B cell (primary cell): Measurements from ENCODE around the gene LAMC2. TPM values are rescaled to one million over a fixed set of nuclear protein-coding genes. Genes with fewer than 3 reads are reported as not detected.

ENCODE experiments used
- ATAC-seq: fragments of 200-7000 bp; cut with Tn5 transposase; one replicate; pipeline ENCODE4 v1.10.0; 2021; ENCODE audit warnings: low read depth, mild to moderate bottlenecking, moderate number of reproducible peaks, moderate library complexity
- CTCF ChIA-PET: fragments of 350-600 bp; sonication (Branson Sonifier 250); formaldehyde crosslinking; loops from one replicate; lab custom pipeline; 2021; ENCODE audit warnings: antibody characterized with exemption, inconsistent platforms; lab: Charles Lee
- POLR2A ChIA-PET: fragments of 350-600 bp; sonication (Branson Sonifier 250); formaldehyde crosslinking; loops from one replicate; lab custom pipeline; 2021; ENCODE audit warnings: antibody characterized with exemption; lab: Charles Lee
- DNase-seq: peaks from one replicate; pipeline ENCODE4 v3.0.0; 2013
- H2AFZ ChIP-seq: 2 replicates; pipeline ENCODE4 v1.6.1; 2012; ENCODE audit warnings: mild to moderate bottlenecking, low read depth, low read length; ENCODE audit not compliant: insufficient read depth, poor library complexity, severe bottlenecking
- H3K27ac ChIP-seq, 2 donors: 1 replicate in 1 of 2; 2 replicates in 1 of 2; pipeline ENCODE4 v1.5.1; 2012 to 2013; ENCODE audit warnings: low read length in 2 of 2, mild to moderate bottlenecking in 2 of 2, moderate library complexity in 1 of 2
- H3K27me3 ChIP-seq, 4 experiments: fragments of 200-600 bp in 1 of 4; sonication (generic) in 1 of 4; replicated peaks in 1 of 4; 1 replicate in 2 of 4; 2 replicates in 2 of 4; pipeline versions ENCODE4 v1.6.1 to v1.7.0; 2013 to 2016; ENCODE audit warnings: low read length in 3 of 4, mild to moderate bottlenecking in 2 of 4, mixed read lengths in 1 of 4, moderate library complexity in 1 of 4; ENCODE audit not compliant: insufficient read depth in 4 of 4, control insufficient read depth in 3 of 4; ENCODE audit errors: control extremely low read depth in 1 of 4
- H3K36me3 ChIP-seq, 2 experiments: replicated peaks in 1 of 2; 1 replicate in 1 of 2; 2 replicates in 1 of 2; pipeline versions ENCODE4 v1.6.1 to v1.7.1; 2013; ENCODE audit warnings: low read length in 1 of 2; ENCODE audit not compliant: insufficient read depth in 2 of 2, control insufficient read depth in 1 of 2; ENCODE audit errors: control extremely low read depth in 1 of 2, extremely low read depth in 1 of 2
- H3K4me1 ChIP-seq, 2 donors: fragments of 200-600 bp in 1 of 2; sonication (generic) in 1 of 2; 1 replicate in 1 of 2; 2 replicates in 1 of 2; pipeline versions ENCODE4 v1.5.1 to v1.6.1; 2013 to 2017; ENCODE audit warnings: low read length in 2 of 2; ENCODE audit not compliant: control insufficient read depth in 2 of 2, insufficient read depth in 2 of 2
- H3K4me2 ChIP-seq: replicated peaks from 2 replicates; pipeline ENCODE3; 2012; ENCODE audit warnings: mild to moderate bottlenecking, low read depth, low read length; ENCODE audit not compliant: poor library complexity, severe bottlenecking
- H3K4me3 ChIP-seq, 5 experiments: fragments of 200-600 bp in 1 of 5; sonication (generic) in 1 of 5; 1 replicate in 3 of 5; 2 replicates in 2 of 5; pipeline versions ENCODE4 v1.5.1 to v1.7.0; 2011 to 2016; ENCODE audit warnings: low read length in 4 of 5, mild to moderate bottlenecking in 4 of 5, low read depth in 2 of 5, control low read depth in 1 of 5, moderate library complexity in 1 of 5; ENCODE audit not compliant: insufficient read depth in 1 of 5; ENCODE audit errors: control extremely low read depth in 1 of 5, extremely low read depth in 1 of 5
- H3K79me2 ChIP-seq: fragments of 200-600 bp; sonication (generic); one replicate; pipeline ENCODE4 v1.6.0; 2016; ENCODE audit warnings: low read length; ENCODE audit not compliant: control insufficient read depth, insufficient read depth
- H3K9ac ChIP-seq: fragments of 200-600 bp; sonication (generic); 2 replicates; pipeline ENCODE4 v1.6.1; 2017; ENCODE audit warnings: mild to moderate bottlenecking, low read length, moderate library complexity
- H3K9me3 ChIP-seq, 3 donors: one replicate each; pipeline versions ENCODE4 v1.6.1 to v1.7.1; 2013; ENCODE audit warnings: low read length in 2 of 3; ENCODE audit not compliant: control insufficient read depth in 2 of 3, insufficient read depth in 1 of 3; ENCODE audit errors: control extremely low read depth in 1 of 3
- H4K20me1 ChIP-seq: 2 replicates; pipeline ENCODE4 v1.6.0; 2012; ENCODE audit warnings: mild to moderate bottlenecking, low read length; ENCODE audit not compliant: insufficient read depth, control insufficient read depth, poor library complexity, severe bottlenecking
- H3K27ac Mint-ChIP-seq: one replicate; pipeline ENCODE4 v1.8.0; 2021; ENCODE audit warnings: mixed read lengths
- H3K27me3 Mint-ChIP-seq: one replicate; pipeline ENCODE4 v1.8.0; 2021; ENCODE audit warnings: mixed read lengths
- H3K4me1 Mint-ChIP-seq: one replicate; pipeline ENCODE4 v1.8.0; 2021; ENCODE audit warnings: mixed read lengths
- H3K4me3 Mint-ChIP-seq: one replicate; pipeline ENCODE4 v1.8.0; 2021; ENCODE audit warnings: mixed read lengths
- H3K9me3 Mint-ChIP-seq: one replicate; pipeline ENCODE4 v1.8.0; 2022; ENCODE audit warnings: mixed read lengths; ENCODE audit not compliant: insufficient read depth
- EZH2 ChIP-seq: IDR thresholded peaks from 2 replicates; pipeline ENCODE4 v1.6.1; 2012; ENCODE audit warnings: borderline replicate concordance, low read depth, mild to moderate bottlenecking, moderate library complexity, low read length; ENCODE audit not compliant: insufficient read depth, poor library complexity, severe bottlenecking
- WGBS: methylation state at CpG from one replicate; pipeline ENCODE4 v1.1.5; 2013; ENCODE audit warnings: missing lambda C conversion rate; ENCODE audit not compliant: insufficient coverage; 5-methylcytosine and 5-hydroxymethylcytosine counted together
- intact Hi-C: fragments of 100-400 bp; cut with micrococcal nuclease; formaldehyde crosslinking; loops from one replicate; pipeline ENCODE4 v1.10.0; 2022
- polyA plus RNA-seq: library from polyadenylated mRNA; depleted of rRNA; stranded (reverse); fragments of >200 nt; gene quantifications from 2 replicates; pipeline ENCODE4 v1.2.3, GENCODE V29; 2012
- total RNA-seq, 2 donors: library from RNA; stranded (reverse); fragments of 120-200 nt in 1 of 2; gene quantifications; 1 replicate in 1 of 2; 2 replicates in 1 of 2; pipeline versions ENCODE4 v1.2.3 to v1.2.4, GENCODE V29; 2013 to 2022
- TF ChIP-seq, protein P1 (sequence below): fragments of 200-600 bp; IDR thresholded peaks from one replicate; pipeline ENCODE4 v1.8.0; 2022; ENCODE audit warnings: antibody characterized with exemption, mild to moderate bottlenecking

Gene LAMC2
- total and polyA plus RNA-seq, 2 donors (not counting 1 experiment from before 2014, with no cell fraction given): not detected

DNA sequence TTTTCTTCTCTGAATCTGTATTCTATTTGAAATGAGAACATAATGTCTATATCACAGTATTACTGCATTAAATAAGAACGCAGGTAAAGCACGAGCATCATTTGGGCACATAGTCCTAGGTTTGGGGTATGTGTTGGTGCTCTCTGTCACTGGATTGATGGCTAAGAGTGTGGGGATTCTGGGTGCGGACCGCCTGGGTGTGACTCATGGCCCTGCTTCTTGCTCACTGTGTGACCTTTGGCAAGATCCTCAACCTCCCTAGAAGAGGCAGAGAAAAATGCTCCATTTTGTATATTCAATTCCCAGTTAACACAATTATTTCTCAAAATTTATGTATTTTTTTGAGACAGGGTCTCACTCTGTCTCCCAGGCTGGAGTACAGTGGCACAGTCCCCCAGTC lies 99.7 kb downstream of the LAMC2 start:
- Histone ChIP-seq H3K27ac (no peak overlapping the region), H2AFZ (no peak overlapping the region), H3K9ac (no peak overlapping the region), H3K4me3 (no peak overlapping the region), H3K79me2 (no peaks in the 10 kb centered on the region), H3K27me3 (no peaks in the 10 kb centered on the region), H4K20me1 (no peaks in the 10 kb centered on the region), H3K9me3 (peaks cover 0 to 5% (median 0%) of the 10 kb centered on the region in 3 donors), H3K36me3 (no peaks in the 10 kb centered on the region), H3K4me1 (no peaks in the 10 kb centered on the region), H3K4me2 (no peak overlapping the region)
- H3K27ac Mint-ChIP-seq: no peak overlapping the region
- intact Hi-C loops: no loop called here
- POLR2A ChIA-PET: no interaction called here
- ATAC-seq: no peak
- TF ChIP-seq, protein P1, sequence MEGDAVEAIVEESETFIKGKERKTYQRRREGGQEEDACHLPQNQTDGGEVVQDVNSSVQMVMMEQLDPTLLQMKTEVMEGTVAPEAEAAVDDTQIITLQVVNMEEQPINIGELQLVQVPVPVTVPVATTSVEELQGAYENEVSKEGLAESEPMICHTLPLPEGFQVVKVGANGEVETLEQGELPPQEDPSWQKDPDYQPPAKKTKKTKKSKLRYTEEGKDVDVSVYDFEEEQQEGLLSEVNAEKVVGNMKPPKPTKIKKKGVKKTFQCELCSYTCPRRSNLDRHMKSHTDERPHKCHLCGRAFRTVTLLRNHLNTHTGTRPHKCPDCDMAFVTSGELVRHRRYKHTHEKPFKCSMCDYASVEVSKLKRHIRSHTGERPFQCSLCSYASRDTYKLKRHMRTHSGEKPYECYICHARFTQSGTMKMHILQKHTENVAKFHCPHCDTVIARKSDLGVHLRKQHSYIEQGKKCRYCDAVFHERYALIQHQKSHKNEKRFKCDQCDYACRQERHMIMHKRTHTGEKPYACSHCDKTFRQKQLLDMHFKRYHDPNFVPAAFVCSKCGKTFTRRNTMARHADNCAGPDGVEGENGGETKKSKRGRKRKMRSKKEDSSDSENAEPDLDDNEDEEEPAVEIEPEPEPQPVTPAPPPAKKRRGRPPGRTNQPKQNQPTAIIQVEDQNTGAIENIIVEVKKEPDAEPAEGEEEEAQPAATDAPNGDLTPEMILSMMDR: no peak
- TF ChIP-seq EZH2: no peak
- H3K4me1 Mint-ChIP-seq: no peaks in the 10 kb centered on the region
- no peak for DNase-seq
- H3K9me3 Mint-ChIP-seq: no peaks in the 10 kb centered on the region
- H3K4me3 Mint-ChIP-seq: no peak overlapping the region
- WGBS: 93% methylated on average over 2 of the region's 4 CpGs
- CTCF ChIA-PET: interaction anchor here (1.2 kb wide), 1 partner anchor 711 kb away, joined by 3 read pairs; no protein-coding TSS in a partner anchor
- peaks cover 27% of the 10 kb centered on the region for H3K27me3 Mint-ChIP-seq

DNA sequence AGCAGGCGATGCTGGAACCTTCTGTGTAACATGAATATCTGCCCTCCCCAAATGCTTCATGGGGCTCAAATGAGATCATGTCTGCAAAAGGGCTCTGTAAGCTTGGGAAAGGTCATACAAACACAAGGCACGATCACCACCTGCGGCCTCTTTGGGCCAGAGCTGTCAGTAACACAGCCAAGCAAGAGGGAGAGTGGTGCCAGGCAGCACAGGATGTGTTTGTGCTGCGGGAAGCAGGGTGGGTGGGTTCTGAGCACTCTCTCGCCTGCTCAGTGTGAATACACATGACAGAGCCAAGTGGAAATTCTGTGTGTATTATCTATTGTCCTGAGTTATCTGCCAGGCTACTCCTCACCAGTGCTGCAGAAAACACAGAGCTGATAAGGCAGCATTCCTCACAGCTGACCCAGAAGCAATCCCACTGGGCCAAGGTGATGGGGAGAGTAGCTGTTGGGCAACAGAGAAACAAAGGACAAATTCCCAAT lies 101.2 kb downstream of the LAMC2 start:
- intact Hi-C loops: no loop called here
- Mint-ChIP-seq H3K27me3 (peaks cover 23% of the 10 kb centered on the region), H3K4me3 (no peak overlapping the region), H3K9me3 (no peaks in the 10 kb centered on the region), H3K4me1 (no peaks in the 10 kb centered on the region), H3K27ac (no peak overlapping the region)
- no peak for ATAC-seq
- Histone ChIP-seq H3K79me2 (no peaks in the 10 kb centered on the region), H3K27me3 (no peaks in the 10 kb centered on the region), H3K36me3 (no peaks in the 10 kb centered on the region), H4K20me1 (no peaks in the 10 kb centered on the region), H3K4me1 (no peaks in the 10 kb centered on the region), H3K27ac (no peak overlapping the region), H3K4me2 (no peak overlapping the region), H2AFZ (no peak overlapping the region), H3K9ac (no peak overlapping the region), H3K4me3 (no peak overlapping the region), H3K9me3 (peaks cover 0 to 5% (median 0%) of the 10 kb centered on the region in 3 donors)
- WGBS: 89% methylated on average over 4 of the region's 5 CpGs
- ChIA-PET POLR2A (no interaction called here), CTCF (interaction anchor here (1.1 to 3.2 kb wide), 2 partner anchors 10 to 40 kb away, joined by 3 to 11 read pairs; no protein-coding TSS in a partner anchor)
- TF ChIP-seq, protein P1: no peak
- no peak for TF ChIP-seq EZH2
- DNase-seq: no peak
